Activated T-cell treated with anti-CD3 and anti-CD28 coated beads, Interleukin-2, amount 50 U/mL, for 48 hours (primary cell): ENCODE data around the gene SFXN5.

ENCODE experiments used
- DNase-seq, 2 experiments: peaks; one replicate each; pipeline ENCODE4 v3.0.0-alpha.2; 2020

The SFXN5 gene

DNA sequence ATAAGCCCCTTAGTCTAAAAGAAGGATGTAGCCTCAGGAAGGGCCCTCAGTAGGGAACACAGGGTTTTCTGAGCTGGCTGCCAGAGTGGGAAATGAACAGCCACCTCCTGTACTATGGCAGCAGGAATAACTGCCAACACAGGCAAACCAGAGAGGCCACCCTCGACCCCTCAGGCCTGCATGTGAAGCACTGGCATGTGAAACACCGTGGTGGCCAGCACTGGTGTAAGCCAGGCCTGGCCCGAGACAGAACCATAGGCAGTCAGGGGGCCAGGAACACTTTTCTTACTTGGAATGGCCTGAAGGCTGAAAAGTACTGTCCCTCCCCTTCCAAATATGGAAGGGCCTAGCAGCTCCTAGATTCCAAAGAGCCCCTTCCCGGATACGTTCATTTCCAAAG, 28.2 kb downstream of the SFXN5 start:
- DNase-seq, result no peak

DNA sequence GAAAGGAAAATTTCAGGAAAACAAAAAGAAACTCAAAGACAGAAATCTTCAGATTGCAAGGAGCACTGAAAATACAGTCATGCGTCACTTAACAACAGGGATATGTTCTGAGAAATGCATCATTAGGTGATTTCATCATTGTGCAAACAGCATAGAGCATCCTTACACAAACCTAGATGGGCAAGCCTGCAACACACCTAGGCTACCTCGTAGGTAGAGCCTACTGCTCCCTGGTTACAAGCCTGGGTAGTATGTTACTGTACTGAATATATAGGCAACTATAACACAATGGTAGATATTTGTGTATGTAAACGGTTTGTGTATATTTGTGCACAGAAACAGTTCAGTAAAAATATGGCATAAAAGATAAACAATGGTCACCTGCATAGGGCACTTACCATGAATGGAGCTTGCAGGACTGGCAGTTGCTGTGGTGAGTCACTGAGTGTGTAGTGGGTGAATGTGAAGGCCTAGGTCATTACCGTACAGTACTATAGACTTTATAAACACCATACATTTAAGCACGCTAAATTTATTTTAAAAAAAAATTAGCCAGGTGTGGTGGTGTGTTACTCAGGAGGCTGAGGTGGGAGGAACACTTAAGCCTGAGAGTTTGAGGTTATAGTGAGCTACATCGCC, 33.4 kb downstream of the SFXN5 start:
- no peak for DNase-seq

DNA sequence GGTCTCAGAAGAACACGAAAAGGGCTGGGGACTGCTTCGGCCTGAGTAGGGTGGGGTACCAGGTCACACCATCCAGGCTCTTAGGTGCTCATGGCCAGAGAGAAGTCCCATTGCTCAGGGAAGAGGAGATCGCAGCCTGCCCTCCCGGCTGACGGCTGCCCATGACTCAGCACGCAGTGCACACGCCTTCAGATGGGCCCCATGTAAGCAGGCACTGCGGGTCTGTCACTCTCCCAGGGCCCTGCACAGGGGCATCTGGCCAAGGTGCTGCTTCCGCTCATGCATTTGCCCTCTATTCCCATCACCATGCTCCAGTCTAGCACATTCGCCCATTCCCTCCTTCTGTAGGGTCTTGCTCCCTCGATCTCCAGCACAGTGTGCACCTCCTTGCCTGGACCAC, 34.7 kb downstream of the SFXN5 start:
- DNase-seq, result no peak

DNA sequence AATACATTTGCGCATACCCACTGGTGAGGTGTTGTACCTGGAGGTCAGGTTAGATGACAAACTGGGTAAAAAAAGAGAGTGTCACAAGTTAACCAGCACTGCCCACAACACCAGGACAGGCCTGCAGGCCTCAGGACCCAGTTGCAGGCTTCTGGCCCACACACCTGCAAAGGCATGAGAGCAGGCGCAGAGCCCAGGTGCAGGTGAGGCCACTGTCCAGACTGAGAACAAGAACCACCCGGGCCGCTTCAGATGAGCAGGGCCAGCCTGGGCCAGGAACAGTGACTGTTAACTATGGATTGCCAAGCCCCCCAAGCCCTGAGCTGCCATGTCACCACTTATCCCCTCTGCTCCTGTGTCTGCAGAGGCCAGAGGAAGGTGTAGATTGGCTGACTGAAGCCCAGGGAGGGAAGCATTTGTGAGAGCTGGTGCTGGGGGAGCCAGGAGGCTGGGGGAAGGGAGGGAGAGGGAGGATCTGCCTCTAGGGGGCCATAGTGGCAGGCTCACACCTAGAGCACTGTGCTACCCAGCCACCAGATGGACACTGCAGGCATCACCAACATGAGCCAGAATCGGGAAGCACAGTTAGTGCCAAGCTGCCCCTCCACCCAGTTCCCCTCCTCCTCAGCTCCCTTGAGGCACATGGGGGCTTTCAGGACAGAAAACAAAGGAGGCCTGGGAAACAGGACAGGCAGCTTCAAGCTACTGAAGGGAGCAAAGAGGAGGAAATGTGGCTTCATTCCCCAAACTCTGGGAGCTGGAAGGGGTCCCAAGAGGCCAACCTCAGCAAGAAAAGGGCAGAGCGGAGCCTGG, 35.4 kb downstream of the SFXN5 start:
- DNase-seq, result no peak

DNA sequence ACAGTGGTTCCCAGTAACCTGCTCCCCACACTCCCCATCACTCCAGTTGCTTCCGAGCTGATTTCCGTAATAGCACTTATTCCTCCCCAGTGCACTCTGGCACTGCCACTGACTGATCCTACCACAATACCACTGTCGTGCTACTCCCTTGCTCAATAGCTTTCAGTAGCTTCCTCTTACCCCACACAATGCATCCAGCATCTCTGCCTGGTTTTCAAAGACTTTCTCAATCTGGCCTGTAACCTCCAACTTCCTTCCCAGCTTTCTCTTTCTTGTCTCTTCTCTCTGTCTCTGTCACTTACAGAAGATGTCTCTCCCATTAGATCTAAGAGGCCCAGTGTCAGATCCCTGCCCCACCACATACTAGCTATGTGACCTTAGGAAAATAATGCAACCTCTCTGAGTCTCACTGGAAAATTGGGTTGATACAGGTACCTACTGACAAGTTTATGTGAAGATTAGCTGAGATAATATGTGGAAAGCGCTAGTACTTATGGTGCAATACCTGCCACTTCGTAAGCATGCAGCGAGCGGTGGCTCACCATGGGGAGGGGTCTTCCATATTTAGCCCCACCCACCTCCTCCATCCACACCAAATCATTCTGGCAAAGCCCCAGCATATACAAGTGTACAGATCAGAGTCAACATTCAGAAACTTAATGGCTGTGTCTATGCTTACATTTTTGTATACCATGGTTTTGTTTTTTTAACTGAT, 36.7 kb downstream of the SFXN5 start:
- DNase-seq, result no peak

DNA sequence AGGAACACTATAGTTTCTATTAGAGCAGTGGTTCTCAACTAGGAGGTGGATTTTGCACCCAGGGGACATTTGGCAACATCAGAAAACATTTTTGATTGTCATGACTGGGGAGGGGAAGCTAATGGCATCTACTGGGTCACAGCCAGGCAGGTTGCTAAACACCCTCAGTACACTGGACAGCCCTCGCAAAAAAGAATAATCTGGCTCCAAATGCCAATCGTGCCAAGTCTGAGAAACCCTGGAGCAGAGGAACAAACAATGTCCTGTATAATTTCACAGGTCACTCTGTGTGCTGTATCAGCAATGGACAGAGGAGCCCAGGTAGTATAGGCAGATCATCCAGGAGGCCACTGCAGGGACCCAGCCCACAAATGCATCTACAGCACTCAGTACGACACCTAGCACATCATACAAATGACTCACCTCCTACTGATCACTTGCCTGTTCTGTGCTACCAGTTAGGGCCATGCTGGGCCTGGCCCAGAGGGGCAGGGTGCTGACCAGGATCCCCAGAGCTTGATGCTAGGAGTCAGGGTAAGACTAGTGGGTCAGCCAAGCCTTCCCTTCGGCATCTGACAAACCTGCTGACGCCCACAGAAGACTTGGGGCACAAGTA, 37.6 kb downstream of the SFXN5 start:
- DNase-seq, result no peak

DNA sequence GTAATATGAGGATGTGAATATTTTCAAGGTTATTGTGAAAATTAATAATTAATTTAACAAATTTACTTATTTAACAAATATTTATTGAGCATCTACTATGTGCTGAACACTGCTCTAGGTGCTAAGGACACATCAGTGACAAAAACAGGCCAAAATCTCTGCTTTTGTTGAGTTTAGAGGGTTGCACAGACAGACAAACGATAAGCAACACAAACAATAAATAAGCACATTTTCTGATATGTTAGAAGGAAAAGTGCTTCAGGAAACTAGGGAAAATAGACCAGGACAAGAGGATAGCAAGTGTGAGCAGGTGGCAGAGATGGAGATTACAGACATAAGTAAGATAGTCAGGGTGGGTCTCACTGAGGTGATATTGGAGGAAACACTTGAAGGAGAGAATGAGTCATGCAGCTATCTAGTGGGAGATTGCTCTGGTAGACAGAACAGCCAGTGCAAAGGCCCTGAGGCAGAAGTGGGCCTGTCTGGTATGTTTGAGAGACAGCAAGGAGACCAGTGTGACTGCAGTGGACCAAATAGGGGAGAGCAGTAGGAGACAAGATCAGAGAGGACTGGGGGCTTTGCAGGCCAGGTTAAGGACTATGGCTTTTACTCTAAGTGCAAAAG, 38.3 kb downstream of the SFXN5 start:
- no peak for DNase-seq

DNA sequence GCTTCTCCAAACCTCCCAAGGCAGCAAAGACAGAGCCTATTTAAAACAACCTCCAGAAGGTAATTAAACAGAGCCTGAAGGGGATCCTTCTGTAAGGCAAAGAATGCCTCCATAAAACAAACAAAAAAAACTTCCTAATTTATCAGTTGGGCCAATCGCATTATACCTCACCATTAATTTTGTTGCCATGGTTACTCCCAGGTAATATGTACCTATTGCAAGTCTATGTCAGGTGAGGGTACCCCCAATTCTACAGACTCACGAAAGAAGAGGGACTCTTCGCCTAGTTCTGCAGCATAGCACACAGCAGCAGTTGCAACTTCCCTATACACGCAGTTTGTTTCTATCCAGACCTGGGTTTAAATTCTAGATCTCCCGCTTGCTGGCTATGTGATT, 38.8 kb downstream of the SFXN5 start:
- no peak for DNase-seq

DNA sequence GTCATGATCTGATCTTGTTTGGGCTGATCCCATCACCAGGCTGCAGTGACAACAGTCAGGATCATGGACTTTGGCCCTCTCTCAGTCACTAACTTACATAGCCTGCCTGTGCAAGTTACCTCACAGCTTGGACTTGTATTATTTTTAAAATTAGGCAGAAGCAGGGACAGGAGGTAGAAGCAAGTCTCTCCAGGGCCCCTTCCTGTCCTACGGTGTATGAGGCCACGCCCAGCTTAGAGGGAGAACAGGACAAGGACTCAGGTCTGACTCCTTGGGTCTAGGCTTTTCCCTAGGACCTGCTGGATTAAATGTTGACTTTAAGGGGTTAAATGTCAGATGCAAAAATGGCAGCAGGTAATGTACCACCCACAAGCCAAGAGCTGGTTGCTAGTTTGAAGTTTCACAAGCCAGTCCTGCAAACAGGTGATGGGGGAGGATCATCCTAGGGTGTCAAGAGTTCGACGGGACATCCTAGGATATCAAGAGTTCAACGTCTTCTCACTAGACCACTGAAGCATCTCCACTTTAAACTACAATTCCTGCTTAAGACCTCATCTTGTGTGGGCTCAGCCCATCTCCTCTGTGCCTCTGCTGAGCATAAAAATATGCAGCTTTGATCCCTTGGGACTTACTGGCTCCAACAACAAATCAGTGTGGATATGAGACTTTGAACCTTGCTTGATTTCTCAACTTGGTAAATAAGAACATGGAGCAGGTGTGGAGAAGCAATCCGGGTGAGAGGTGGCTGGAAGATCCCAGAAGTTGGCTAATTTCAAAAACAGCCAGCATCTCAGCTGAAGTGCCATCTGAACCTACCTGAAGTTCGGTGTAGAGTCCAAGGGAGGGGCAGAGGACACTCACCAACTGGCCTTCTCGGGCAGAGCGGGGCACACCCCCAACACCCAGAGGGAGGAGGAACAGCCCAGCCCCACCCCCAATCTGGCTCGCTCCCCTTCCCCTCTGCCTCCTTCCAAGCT, 39.5 kb downstream of the SFXN5 start:
- DNase-seq, result no peak

DNA sequence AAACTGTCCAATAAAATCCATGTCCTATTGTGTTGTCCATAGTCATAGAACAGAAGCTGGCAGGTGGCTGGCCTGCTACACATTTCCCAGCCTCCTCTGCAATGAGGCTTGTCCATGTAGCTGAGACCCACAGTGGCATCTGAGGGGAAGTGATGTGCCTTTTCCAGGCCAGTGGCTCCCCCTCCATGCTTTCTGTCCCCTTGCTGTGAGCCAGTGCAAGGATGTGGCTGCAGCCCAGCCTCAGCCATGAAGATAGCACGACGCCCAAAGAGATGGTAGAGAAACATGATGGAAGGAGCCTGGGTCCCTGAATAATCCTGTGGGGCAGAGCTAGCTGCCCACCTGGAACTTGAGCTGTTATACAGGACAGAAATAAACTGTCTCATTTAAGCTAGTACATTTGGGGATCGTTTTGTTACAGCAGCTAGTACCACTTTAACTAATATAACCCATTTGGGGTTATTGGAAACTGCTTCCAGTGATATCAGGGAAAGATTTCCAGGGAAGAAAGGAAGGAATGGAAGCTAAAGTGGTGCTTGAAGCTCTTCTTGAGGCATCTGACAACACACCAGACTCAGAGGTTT, 40.3 kb downstream of the SFXN5 start:
- no peak for DNase-seq

DNA sequence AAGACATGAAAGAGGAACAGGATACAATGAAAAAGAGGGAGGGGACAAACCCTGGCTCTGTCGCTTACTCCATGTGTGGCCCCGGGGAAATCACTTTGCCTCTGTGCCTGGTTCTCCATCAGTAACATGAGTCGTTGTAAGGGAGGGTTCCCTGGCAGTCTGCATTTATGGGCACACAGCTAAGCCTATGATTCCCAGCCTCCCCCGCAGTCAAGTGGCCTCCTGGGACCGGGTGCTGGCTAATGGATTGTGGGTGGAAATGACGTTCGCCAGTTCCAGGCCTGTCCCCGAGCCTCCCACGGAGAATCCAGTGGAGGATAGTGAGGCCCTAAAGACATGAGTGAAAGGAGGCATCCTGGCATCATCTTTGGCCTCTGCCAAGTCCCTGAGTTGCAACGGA, 42.7 kb downstream of the SFXN5 start:
- DNase-seq, result no peak

DNA sequence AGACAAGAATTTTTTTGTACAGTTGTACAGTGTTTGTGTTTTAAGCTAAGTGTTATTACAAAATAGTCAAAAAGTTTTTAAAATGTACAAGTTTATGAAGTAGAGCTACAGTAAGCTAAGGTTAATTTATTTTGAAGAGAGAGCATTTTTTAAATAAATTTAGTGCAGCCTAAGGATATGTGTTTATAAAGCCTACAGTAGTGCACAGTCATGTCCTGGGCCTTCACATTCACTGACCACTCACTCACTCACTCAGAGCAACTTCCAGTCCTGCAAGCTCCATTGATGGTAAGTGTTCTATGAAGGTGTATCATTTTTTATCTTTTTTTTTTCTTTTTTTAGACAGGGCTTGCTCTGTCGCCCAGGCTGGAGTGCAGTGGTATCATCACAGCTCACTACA, 44.2 kb downstream of the SFXN5 start:
- no peak for DNase-seq

DNA sequence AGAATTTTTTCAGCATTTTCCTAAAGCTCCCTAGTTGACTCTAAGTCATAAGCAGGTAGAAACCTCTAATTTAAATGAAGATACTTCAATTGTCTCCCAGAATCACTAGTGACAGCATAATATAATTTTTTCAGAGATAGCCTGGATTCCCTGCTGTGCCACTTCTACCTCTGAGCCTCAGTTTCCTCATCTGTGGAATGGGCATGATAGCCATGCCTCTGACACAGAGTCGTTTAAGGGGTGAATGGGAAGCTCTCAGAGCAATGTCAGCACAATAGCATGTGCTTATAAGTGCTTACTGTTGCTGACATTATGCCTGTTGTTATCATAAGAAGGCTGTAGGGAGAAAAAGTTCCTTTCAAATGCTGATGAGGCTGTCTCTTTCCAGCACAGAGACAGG, 48.0 kb downstream of the SFXN5 start:
- no peak for DNase-seq

DNA sequence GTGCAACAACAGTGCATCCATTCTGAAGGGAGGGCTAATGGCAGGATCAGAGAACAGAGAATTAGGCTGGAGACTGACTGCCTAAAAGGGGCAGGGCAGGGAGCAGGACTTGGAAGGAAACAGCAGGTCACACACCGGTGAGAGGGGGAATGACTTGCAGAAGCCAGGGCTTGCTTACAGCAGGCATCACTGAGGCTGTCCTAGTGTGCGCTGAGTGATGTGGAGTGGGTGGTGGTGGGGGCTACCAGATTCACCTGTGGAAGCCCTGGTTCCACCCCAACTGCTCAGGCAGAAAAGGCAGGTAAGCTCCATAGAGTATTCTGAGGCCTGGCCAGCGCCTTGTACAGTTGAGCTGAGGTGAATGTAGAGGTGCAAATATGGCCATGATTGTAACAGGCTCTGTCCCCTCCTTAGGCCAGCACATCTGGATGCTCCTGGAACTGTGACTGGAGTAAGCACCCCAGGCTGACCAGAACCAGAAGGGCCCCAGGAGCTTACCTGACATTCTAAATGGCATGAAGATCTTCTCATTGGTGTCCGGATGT, 49.4 kb downstream of the SFXN5 start:
- no peak for DNase-seq

DNA sequence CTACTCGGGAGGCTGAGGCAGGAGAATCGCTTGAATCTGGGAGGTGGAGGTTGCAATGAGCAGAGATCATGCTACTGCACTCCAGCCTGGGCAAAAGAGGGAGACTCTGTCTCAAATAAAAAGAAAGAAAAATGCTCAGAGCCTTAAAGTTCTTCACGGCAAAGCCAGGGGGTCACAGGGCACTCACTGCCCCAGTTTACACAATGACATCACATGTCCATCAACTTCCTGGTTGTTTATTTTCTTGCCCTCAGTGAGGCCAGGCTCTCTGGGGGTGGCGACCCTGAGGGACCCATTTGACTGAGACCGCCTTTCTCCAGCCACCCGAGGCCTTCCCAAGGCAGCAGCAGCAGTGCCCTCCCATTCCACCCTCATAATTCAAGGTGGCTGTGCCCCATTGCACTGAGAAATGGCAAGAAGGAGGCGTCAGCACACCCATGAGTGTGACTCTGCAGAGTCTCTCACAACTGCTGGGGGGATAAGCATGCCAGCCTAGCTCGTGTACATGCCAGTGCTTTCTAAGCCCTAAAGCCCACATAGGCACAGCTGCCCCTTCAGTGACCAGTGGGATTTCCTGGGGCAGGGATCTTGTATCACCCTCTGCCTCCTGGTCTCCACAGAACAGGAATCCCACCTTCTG, 50.0 kb downstream of the SFXN5 start:
- no peak for DNase-seq

DNA sequence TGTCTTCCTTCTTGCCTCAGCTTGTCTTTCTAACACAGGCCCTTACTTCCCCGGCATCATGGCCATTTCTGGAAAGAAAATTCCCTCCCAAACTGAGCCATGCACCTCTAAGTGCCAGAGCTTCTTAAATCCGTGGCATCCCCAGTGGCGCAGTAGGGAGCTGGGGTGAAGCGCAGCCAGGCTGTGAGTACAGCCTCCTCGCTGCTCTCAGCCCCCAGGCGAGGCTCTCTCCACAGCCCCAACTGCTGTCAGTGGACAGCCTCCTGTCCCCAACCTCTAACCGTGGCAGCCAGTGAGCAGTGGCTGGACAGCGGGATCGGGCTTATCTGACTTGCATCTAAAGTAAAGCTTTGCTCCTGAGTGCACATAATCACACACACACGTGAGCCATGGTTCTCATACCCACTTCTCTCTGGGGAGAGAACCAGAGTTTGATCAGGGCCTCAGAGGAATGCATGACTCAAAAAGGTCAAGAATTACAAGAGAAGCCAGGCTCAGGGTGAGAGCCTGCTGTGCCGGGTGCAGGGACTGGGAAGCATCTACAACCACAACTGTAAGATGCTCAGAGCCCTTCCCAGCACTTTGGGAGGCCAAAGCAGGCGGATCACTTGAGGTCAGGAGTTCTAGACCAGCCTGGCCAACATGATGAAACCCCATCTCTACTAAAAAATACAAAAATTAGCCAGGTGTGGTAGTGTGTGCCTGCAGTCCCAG, 50.7 kb downstream of the SFXN5 start:
- no peak for DNase-seq

DNA sequence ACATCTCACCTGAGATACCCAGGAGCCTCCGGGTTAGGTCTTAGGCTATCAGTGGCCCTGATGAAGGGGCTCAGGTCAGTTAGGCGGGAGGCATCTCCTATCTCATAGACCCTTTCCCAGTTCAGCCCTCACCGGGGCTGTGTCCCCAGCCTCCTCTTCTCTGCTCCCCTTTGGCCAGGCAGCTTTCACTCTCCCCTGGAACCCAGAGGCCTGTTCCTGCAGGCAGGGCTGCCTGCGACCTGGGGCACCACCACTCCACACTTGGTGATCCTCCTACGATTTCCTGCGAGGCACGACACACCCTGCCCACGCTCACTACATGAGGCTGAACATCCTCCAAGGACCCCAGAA, 51.2 kb downstream of the SFXN5 start:
- DNase-seq, result no peak

DNA sequence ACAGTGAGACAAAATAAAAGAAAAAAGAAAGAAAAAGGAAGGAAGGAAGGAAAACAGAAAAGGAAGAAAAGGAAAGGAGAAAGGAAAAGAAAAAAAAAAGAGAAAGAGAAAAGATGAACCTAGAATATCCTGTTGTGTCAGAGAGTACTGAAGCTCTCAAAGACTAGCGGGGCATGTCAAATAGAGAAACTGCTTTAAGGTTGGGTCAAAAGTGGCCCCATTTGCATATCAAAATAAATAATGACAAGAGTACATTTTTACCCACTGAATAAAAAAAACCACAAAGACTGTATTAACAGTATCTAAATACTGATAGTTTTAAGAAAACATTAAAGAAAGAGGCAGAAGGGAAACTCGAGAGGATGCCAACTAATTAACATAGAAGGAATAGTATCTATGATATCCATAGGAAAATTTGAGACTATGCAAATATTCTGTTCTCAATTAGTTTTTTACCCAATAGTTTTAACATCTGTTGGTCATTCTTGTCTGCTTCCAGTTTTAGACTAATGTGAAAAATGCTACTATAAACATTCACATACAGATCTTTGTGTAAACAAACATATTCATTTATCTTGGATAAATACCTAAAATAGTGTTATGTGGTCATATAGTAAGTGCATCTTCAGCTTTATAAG, 53.2 kb downstream of the SFXN5 start:
- DNase-seq, result no peak

DNA sequence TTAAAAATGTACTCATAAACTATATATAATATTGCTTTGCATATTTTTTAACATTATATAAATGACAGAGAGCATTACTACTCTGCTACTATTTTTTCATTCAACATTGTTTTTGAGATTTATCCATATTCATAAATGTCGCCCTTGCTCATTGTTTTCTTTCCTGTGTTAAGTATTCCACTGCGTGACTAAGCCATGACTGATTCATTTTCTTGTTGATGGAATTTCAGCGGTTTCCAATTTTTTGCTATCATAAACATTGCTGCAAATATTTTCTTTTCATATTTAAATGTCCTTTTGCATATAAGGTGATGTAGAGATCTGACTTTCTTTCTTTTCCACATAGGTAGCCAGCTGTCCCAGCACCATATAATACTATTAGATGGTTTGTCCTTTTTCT, 57.6 kb downstream of the SFXN5 start:
- DNase-seq, result no peak
